Neuronal stem cell (in vitro differentiated cells): ENCODE results near the gene FIBIN.

ENCODE experiments used
- DNase-seq: peaks from one replicate; pipeline ENCODE4 v3.0.0-alpha.2; 2013; ENCODE audit warnings: low spot score
- H2AFZ ChIP-seq: one replicate; pipeline ENCODE4 v1.6.1; 2013; ENCODE audit warnings: mild to moderate bottlenecking, low read length, inconsistent platforms
- H2AK5ac ChIP-seq: 2 replicates; pipeline ENCODE4 v1.6.1; 2013; ENCODE audit warnings: low read depth, mild to moderate bottlenecking, inconsistent platforms, low read length, moderate library complexity, mixed read lengths
- H2BK120ac ChIP-seq: 2 replicates; pipeline ENCODE4 v1.6.1; 2013; ENCODE audit warnings: low read depth, mild to moderate bottlenecking, inconsistent platforms, low read length, moderate library complexity, mixed read lengths
- H2BK12ac ChIP-seq: one replicate; pipeline ENCODE4 v1.6.1; 2013; ENCODE audit warnings: low read length, inconsistent platforms
- H2BK15ac ChIP-seq: 2 replicates; pipeline ENCODE4 v1.6.1; 2013; ENCODE audit warnings: mild to moderate bottlenecking, low read length, inconsistent platforms, mixed read lengths
- H2BK5ac ChIP-seq: one replicate; pipeline ENCODE4 v1.6.1; 2013; ENCODE audit warnings: inconsistent platforms, mild to moderate bottlenecking, low read length, moderate library complexity
- H3K14ac ChIP-seq: one replicate; pipeline ENCODE4 v1.6.1; 2013; ENCODE audit warnings: low read length, inconsistent platforms
- H3K18ac ChIP-seq: 2 replicates; pipeline ENCODE4 v1.6.1; 2013; ENCODE audit warnings: low read length, inconsistent platforms
- H3K23ac ChIP-seq: 2 replicates; pipeline ENCODE4 v1.6.1; 2013; ENCODE audit warnings: low read depth, mild to moderate bottlenecking, mixed read lengths, low read length, inconsistent platforms; ENCODE audit not compliant: poor library complexity
- H3K27ac ChIP-seq: replicated peaks from 3 replicates; pipeline ENCODE4 v1.5.1; 2013; ENCODE audit warnings: low read length, inconsistent platforms
- H3K27me3 ChIP-seq, 3 experiments: 2 replicates each; pipeline ENCODE4 v1.6.1; 2013; ENCODE audit warnings: low read length in 3 of 3, mild to moderate bottlenecking in 2 of 3, inconsistent platforms in 1 of 3, low read depth in 1 of 3, mixed read lengths in 1 of 3, moderate library complexity in 1 of 3; ENCODE audit not compliant: control insufficient read depth in 3 of 3, insufficient read depth in 3 of 3
- H3K36me3 ChIP-seq, 2 donors: replicated peaks in 1 of 2; 2 replicates each; pipeline ENCODE4 v1.6.1; 2013; ENCODE audit warnings: low read length in 2 of 2; ENCODE audit not compliant: control insufficient read depth in 2 of 2, insufficient read depth in 2 of 2
- H3K4ac ChIP-seq: 2 replicates; pipeline ENCODE4 v1.6.1; 2013; ENCODE audit warnings: inconsistent platforms, mild to moderate bottlenecking, low read length, moderate library complexity
- H3K4me1 ChIP-seq, 2 donors: 1 replicate in 1 of 2; 2 replicates in 1 of 2; pipeline ENCODE4 v1.6.1; 2013; ENCODE audit warnings: low read length in 2 of 2, low read depth in 1 of 2; ENCODE audit not compliant: control insufficient read depth in 2 of 2, insufficient read depth in 1 of 2
- H3K4me2 ChIP-seq: one replicate; pipeline ENCODE4 v1.6.1; 2013; ENCODE audit warnings: mild to moderate bottlenecking, low read length, inconsistent platforms; ENCODE audit not compliant: insufficient read depth, poor library complexity, severe bottlenecking
- H3K4me3 ChIP-seq, 2 donors: 2 replicates each; pipeline ENCODE4 v1.5.1; 2013; ENCODE audit warnings: low read length in 2 of 2, mild to moderate bottlenecking in 2 of 2, inconsistent platforms in 1 of 2, moderate library complexity in 1 of 2
- H3K79me1 ChIP-seq: one replicate; pipeline ENCODE4 v1.6.1; 2013; ENCODE audit warnings: low read depth, mild to moderate bottlenecking, inconsistent platforms, low read length, moderate library complexity
- H3K9ac ChIP-seq: one replicate; pipeline ENCODE4 v1.6.1; 2013; ENCODE audit warnings: mild to moderate bottlenecking, low read depth, low read length, inconsistent platforms; ENCODE audit not compliant: poor library complexity
- H3K9me3 ChIP-seq, 2 donors: replicated peaks in 1 of 2; 2 replicates each; pipeline versions ENCODE3 to v1.6.1; 2013; ENCODE audit warnings: low read length in 2 of 2, mild to moderate bottlenecking in 2 of 2, inconsistent platforms in 1 of 2, low read depth in 1 of 2, mixed read lengths in 1 of 2, moderate library complexity in 1 of 2; ENCODE audit not compliant: control insufficient read depth in 2 of 2, insufficient read depth in 1 of 2
- H4K8ac ChIP-seq: one replicate; pipeline ENCODE4 v1.6.1; 2013; ENCODE audit warnings: low read depth, mild to moderate bottlenecking, inconsistent platforms, low read length, moderate library complexity
- H4K91ac ChIP-seq: one replicate; pipeline ENCODE4 v1.6.1; 2013; ENCODE audit warnings: low read length, low read depth, mild to moderate bottlenecking, inconsistent platforms; ENCODE audit not compliant: poor library complexity
- WGBS, 2 donors: extraction: QIAGEN DNeasy Blood & Tissue Kit; methylation state at CpG; one replicate each; pipeline ENCODE4 v1.1.7; 2013; ENCODE audit warnings: missing lambda C conversion rate in 2 of 2, mixed read lengths in 1 of 2; ENCODE audit not compliant: insufficient read length in 2 of 2, insufficient replicate concordance in 1 of 2; ENCODE audit errors: extremely low coverage in 2 of 2; 5-methylcytosine and 5-hydroxymethylcytosine counted together

The FIBIN gene

DNA sequence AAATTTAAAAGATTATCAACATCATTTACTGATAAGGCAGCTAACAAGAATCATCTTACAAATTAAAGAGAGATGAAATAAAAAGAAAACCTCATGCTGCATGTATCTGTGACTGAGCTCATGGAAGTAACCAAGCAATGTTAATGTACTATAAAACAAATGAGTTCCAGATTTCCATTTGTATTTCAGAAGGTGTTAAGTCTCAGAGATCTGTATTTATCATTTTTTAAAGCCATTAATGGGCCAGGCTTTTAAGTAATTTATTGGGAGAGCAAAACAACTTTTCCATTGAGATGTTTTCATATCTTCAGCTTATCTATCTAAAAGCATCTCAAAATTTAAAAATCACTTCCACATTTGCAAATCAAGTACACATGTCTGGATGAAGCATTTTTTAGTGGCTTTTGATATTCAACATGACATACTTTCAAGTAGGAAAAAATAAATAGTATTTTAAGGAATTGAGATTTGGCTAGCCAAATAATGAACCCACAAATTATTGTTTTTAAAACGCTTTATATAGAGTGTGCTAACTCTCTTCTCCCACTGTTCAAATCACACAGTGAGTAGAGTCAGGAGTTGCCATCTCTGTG, 28.8 kb downstream of the FIBIN start:
- H2AFZ ChIP-seq: no peak overlapping the region
- H4K91ac ChIP-seq: no peak overlapping the region
- H3K27me3 ChIP-seq: peaks cover 0 to 3% (median 0%) of the 10 kb centered on the region in 3 experiments
- no peak overlapping the region for H3K23ac ChIP-seq
- H4K8ac ChIP-seq: no peak overlapping the region
- no peaks in the 10 kb centered on the region for H3K4me1 ChIP-seq
- H3K14ac ChIP-seq: no peak overlapping the region
- H3K4ac ChIP-seq: no peak overlapping the region
- WGBS, 2 donors: no CpG with 5 or more reads among the region's 1 CpG
- H3K9ac ChIP-seq: no peak overlapping the region
- no peak overlapping the region for H2BK120ac ChIP-seq
- no peak overlapping the region for H2BK15ac ChIP-seq
- H3K79me1 ChIP-seq: no peaks in the 10 kb centered on the region
- H3K27ac ChIP-seq: no peak overlapping the region
- H2AK5ac ChIP-seq: no peak overlapping the region
- H2BK12ac ChIP-seq: no peak overlapping the region
- no peak overlapping the region for H3K4me2 ChIP-seq
- H3K36me3 ChIP-seq: no peaks in the 10 kb centered on the region
- DNase-seq: no peak
- H3K18ac ChIP-seq: no peak overlapping the region
- H3K9me3 ChIP-seq: no peaks in the 10 kb centered on the region
- H3K4me3 ChIP-seq: no peak overlapping the region
- no peak overlapping the region for H2BK5ac ChIP-seq

- H4K8ac ChIP-seq: no peak overlapping the region
- no peak overlapping the region for H3K18ac ChIP-seq
- H3K4ac ChIP-seq: no peak overlapping the region
- no peaks in the 10 kb centered on the region for H3K36me3 ChIP-seq
- H3K9ac ChIP-seq: no peak overlapping the region
- WGBS, 2 donors: no CpG with 5 or more reads among the region's 3 CpGs
- H2BK12ac ChIP-seq: no peak overlapping the region
- H3K79me1 ChIP-seq: no peaks in the 10 kb centered on the region
- no peak overlapping the region for H3K27ac ChIP-seq
- no peaks in the 10 kb centered on the region for H3K9me3 ChIP-seq
- H2AK5ac ChIP-seq: no peak overlapping the region
- H2BK5ac ChIP-seq: no peak overlapping the region
- no peaks in the 10 kb centered on the region for H3K4me1 ChIP-seq
- H4K91ac ChIP-seq: no peak overlapping the region
- H2BK120ac ChIP-seq: no peak overlapping the region
- no peak overlapping the region for H2BK15ac ChIP-seq
- no peak for DNase-seq
- no peak overlapping the region for H3K14ac ChIP-seq
- no peak overlapping the region for H3K4me2 ChIP-seq
- no peak overlapping the region for H3K4me3 ChIP-seq
- H3K23ac ChIP-seq: no peak overlapping the region
- peaks cover 0 to 3% (median 0%) of the 10 kb centered on the region in 3 experiments for H3K27me3 ChIP-seq
- no peak overlapping the region for H2AFZ ChIP-seq
Measured at GRCh38 chr11:27024865-27025264, 31.0 kb downstream of the FIBIN start.

GRCh38 chr11:27025312-27025955, 31.5 kb downstream of the FIBIN start:
- WGBS, 2 donors: no CpG with 5 or more reads among the region's 6 CpGs
- no peak overlapping the region for H3K27ac ChIP-seq
- no peak overlapping the region for H3K18ac ChIP-seq
- H2BK15ac ChIP-seq: no peak overlapping the region
- no peak overlapping the region for H2BK120ac ChIP-seq
- H3K9me3 ChIP-seq: no peaks in the 10 kb centered on the region
- no peak overlapping the region for H2BK5ac ChIP-seq
- H2BK12ac ChIP-seq: no peak overlapping the region
- H3K4me3 ChIP-seq: no peak overlapping the region
- H4K8ac ChIP-seq: no peak overlapping the region
- no peak overlapping the region for H2AFZ ChIP-seq
- H3K4me1 ChIP-seq: no peaks in the 10 kb centered on the region
- H2AK5ac ChIP-seq: no peak overlapping the region
- H3K4me2 ChIP-seq: no peak overlapping the region
- no peak for DNase-seq
- no peak overlapping the region for H4K91ac ChIP-seq
- no peaks in the 10 kb centered on the region for H3K36me3 ChIP-seq
- no peaks in the 10 kb centered on the region for H3K79me1 ChIP-seq
- no peak overlapping the region for H3K9ac ChIP-seq
- no peak overlapping the region for H3K14ac ChIP-seq
- H3K4ac ChIP-seq: no peak overlapping the region
- no peak overlapping the region for H3K23ac ChIP-seq
- H3K27me3 ChIP-seq: peaks cover 0 to 3% (median 0%) of the 10 kb centered on the region in 3 experiments

- Histone ChIP-seq H4K8ac (no peak overlapping the region), H3K4me3 (no peak overlapping the region), H3K36me3 (no peaks in the 10 kb centered on the region), H3K23ac (no peak overlapping the region), H3K18ac (no peak overlapping the region), H2BK12ac (no peak overlapping the region), H2BK15ac (no peak overlapping the region), H4K91ac (no peak overlapping the region), H2BK120ac (no peak overlapping the region), H2AK5ac (no peak overlapping the region), H3K4me2 (no peak overlapping the region), H3K79me1 (no peaks in the 10 kb centered on the region), H3K27me3 (peaks cover 0 to 3% (median 0%) of the 10 kb centered on the region in 3 experiments), H3K27ac (no peak overlapping the region), H3K9me3 (no peaks in the 10 kb centered on the region), H2BK5ac (no peak overlapping the region), H2AFZ (no peak overlapping the region), H3K9ac (no peak overlapping the region), H3K14ac (no peak overlapping the region), H3K4ac (no peak overlapping the region), H3K4me1 (no peaks in the 10 kb centered on the region)
- no peak for DNase-seq
- WGBS, 2 donors: no CpG with 5 or more reads among the region's 8 CpGs
Measured at GRCh38 chr11:27025957-27026733, 32.2 kb downstream of the FIBIN start.
